Left ventricle myocardium inferior (tissue), 1 donor: ENCODE results near the gene STK25. TPM values are rescaled to one million over a fixed set of nuclear protein-coding genes. Genes with fewer than 3 reads are reported as not detected.

ENCODE experiments used
- DNase-seq: peaks from one replicate; pipeline ENCODE4 v3.0.0-alpha.2; 2020
- H3K27ac ChIP-seq: fragments of 200-600 bp; replicated peaks from 2 replicates; pipeline ENCODE4 v1.8.0; 2021
- H3K27me3 ChIP-seq: fragments of 200-600 bp; 2 replicates; pipeline ENCODE4 v1.8.0; 2021; ENCODE audit warnings: low read depth
- H3K36me3 ChIP-seq: fragments of 200-600 bp; 2 replicates; pipeline ENCODE4 v1.8.0; 2021
- H3K4me1 ChIP-seq: fragments of 200-600 bp; 2 replicates; pipeline ENCODE4 v1.8.0; 2021
- H3K4me3 ChIP-seq: fragments of 200-600 bp; 2 replicates; pipeline ENCODE4 v1.8.0; 2021; ENCODE audit warnings: mild to moderate bottlenecking, moderate library complexity
- H3K9me3 ChIP-seq: fragments of 200-600 bp; replicated peaks from 2 replicates; pipeline ENCODE4 v1.8.0; 2021
- intact Hi-C: fragments of 100-400 bp; cut with micrococcal nuclease; formaldehyde crosslinking; loops from one replicate; pipeline ENCODE4 v1.11.0; 2022
- total RNA-seq: library from RNA; stranded (reverse); fragmentation: NEBNext Ultra II Directional; extraction: Animal tissue kit (Norgen Biotek cat#: 25700); gene quantifications from one replicate; pipeline ENCODE4 v1.2.1, GENCODE V29; 2021
- TF ChIP-seq, protein P1 (sequence below): fragments of 200-600 bp; IDR thresholded peaks from 2 replicates; pipeline ENCODE4 v1.8.0; 2021; ENCODE audit warnings: antibody characterized with exemption, mild to moderate bottlenecking, borderline replicate concordance
- donor health status: DM: no; HTN: yes; CAD: no; lungs with severe emphysema.

The STK25 gene
- total RNA-seq, 1 donor from 2014 or later: 89.1 TPM

DNA sequence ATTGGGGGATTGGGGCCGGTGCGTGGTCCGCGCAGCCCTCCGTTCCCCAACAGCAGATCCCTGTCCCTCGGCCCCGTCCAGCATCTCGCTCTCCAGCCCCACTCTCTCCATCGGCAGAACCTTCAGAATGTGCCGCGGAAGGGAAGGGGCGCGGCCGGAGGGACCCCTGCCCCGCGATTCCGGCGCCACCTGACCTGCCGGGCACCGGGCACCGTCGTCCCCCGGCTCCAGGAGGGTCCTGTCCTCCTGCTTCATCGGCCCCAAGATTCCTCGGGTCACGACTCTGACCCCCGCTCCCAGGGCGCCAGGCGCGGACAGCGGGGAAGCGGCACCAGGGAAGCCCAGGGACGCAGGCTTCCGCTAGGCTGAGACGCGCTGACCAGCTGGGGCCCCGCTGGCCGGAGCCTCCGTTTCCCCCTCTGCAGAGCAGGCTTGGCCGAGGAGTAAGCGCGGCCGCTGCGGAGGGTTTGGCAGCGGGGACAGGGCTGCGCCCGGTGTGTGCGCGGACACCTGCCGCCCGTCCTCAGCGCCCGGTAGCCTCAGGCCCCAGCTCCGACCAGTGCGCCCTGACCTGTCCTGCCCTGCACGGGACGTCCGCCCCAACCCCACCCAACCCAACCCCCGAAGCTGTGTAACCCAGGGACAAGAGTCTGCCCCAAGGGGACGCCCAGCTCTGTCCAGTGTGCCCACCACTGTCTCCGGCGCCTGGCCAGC lies 33.3 kb upstream of the STK25 start:
- H3K36me3 ChIP-seq: no peaks in the 10 kb centered on the region
- H3K4me1 ChIP-seq: peaks cover 35% of the 10 kb centered on the region
- no peak overlapping the region for H3K27ac ChIP-seq
- peaks cover 37% of the 10 kb centered on the region for H3K27me3 ChIP-seq
- no peak for DNase-seq
- peak overlapping the region; percentile 61 for H3K4me3 ChIP-seq
- intact Hi-C loops: no loop called here
- TF ChIP-seq, protein P1, sequence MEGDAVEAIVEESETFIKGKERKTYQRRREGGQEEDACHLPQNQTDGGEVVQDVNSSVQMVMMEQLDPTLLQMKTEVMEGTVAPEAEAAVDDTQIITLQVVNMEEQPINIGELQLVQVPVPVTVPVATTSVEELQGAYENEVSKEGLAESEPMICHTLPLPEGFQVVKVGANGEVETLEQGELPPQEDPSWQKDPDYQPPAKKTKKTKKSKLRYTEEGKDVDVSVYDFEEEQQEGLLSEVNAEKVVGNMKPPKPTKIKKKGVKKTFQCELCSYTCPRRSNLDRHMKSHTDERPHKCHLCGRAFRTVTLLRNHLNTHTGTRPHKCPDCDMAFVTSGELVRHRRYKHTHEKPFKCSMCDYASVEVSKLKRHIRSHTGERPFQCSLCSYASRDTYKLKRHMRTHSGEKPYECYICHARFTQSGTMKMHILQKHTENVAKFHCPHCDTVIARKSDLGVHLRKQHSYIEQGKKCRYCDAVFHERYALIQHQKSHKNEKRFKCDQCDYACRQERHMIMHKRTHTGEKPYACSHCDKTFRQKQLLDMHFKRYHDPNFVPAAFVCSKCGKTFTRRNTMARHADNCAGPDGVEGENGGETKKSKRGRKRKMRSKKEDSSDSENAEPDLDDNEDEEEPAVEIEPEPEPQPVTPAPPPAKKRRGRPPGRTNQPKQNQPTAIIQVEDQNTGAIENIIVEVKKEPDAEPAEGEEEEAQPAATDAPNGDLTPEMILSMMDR: no peak
- no peaks in the 10 kb centered on the region for H3K9me3 ChIP-seq

DNA sequence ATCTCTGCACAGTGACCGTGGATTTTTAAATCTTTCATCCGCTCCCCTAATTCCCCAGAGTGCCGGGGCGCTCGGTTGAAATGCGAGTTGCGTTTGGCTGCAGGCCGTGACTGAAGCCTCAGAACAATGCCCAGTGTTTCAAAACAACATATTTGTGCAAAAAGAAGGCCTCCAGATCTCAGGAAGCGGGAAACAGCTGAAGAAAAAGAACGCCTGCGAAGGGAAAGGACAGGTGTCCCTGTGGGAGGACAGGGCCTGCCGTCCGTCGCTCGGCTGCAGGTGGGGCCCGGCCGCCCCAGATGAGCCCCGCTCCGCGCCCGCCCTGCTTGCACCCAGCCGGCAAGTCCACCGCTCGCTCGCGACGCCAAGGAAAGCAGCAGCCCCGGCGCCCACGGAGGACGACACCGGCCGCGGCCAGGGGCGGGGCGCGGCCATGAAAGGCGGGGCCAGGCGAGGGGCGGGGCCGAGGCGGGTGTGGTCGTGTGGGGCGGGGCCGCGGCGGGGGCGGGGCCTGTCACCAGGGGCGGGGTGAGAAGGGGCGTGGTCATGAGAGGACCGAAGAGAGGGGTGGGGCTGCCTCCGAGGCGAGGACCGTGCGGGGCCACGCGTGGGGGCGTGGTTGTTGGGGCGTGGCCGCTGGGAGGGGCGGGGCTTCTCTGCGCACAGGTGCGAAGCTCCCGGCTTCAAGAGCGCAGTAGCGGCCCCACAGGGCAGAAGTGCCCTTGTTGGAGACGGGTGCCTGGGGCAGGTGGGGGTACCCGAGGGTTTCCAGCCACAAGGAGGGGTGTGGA lies 32.6 kb upstream of the STK25 start:
- peak; percentile 46 for DNase-seq
- intact Hi-C loops: no loop called here
- H3K4me1 ChIP-seq: peaks cover 29% of the 10 kb centered on the region
- H3K4me3 ChIP-seq: peak overlapping the region; percentile 61
- H3K9me3 ChIP-seq: no peaks in the 10 kb centered on the region
- H3K27ac ChIP-seq: peak overlapping the region; percentile 55
- no peaks in the 10 kb centered on the region for H3K36me3 ChIP-seq
- TF ChIP-seq, protein P1: no peak
- peaks cover 31% of the 10 kb centered on the region for H3K27me3 ChIP-seq

DNA sequence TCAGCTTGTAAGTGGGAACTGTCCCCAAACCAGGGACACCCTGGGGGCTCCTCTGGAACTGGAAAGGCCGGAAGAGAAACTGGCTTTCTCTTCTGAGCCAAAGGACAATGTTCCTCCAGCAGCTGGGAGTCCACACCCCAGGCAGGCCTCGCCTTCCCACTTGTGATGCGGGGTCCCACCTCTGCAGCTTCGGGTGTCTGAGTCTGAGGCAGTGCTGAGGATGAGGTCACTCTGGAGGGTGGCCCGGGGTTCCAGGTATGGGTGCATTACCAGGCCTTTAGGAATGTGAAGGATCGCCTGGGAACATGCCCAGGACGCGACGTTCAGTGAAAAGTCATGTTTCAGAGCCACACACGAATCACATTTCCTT lies 32.0 kb upstream of the STK25 start:
- peak overlapping the region; percentile 55 for H3K27ac ChIP-seq
- intact Hi-C loops: no loop called here
- H3K27me3 ChIP-seq: peaks cover 25% of the 10 kb centered on the region
- peak overlapping the region; percentile 61 for H3K4me3 ChIP-seq
- H3K9me3 ChIP-seq: no peaks in the 10 kb centered on the region
- H3K4me1 ChIP-seq: peaks cover 27% of the 10 kb centered on the region
- no peaks in the 10 kb centered on the region for H3K36me3 ChIP-seq
- TF ChIP-seq, protein P1: no peak
- no peak for DNase-seq

DNA sequence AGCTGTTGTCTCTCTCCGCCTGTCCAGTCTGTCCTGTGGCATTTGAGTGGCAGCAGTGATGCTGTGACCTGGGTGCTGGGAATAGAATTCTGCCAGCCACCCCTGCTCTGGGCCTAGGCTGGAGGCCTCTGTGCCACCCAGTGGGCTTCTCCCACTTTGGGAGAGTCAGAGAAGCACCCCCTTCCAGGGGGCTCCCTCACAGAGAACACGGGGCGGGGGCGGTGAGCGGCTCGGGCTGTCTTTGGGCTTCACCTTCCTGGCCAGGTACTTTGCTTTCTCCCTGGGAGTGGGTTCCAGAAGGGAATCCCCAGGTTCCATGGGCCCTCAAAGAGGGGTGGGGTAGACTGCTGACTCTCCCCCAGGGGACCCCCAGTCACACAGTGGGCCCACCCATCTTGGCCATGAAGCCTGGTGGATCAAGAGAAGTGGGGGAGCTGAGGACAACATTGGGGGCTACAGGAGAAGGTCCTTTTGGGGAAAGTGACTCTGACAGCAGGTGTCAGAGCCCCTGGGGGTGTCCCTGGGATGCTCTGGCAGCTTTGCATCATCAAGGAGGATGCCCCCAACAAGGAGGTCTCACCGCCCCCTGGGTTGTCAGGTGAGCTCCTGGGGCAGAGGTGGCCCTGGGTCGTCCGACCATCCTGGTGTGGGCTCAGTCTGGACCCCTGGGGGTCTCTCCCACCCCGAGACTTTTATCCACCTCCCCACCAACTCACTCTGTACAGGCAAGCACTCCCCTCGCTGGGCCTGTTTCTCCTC lies 31.4 kb upstream of the STK25 start:
- intact Hi-C loops: no loop called here

More for the DNA sequence above, 31.4 kb upstream of the STK25 start:
- Histone ChIP-seq H3K27me3 (peaks cover 22% of the 10 kb centered on the region), H3K36me3 (no peaks in the 10 kb centered on the region), H3K4me1 (peaks cover 22% of the 10 kb centered on the region), H3K27ac (peak overlapping the region; percentile 55), H3K4me3 (no peak overlapping the region), H3K9me3 (no peaks in the 10 kb centered on the region)
- no peak for DNase-seq
- TF ChIP-seq, protein P1: no peak
